K562 (cell line): ENCODE measurements around the gene C2. TPM values are rescaled to one million over a fixed set of nuclear protein-coding genes. Genes with fewer than 3 reads are reported as not detected.
A peak's percentile ranks its signal among the peaks of the same experiment; 100 is the strongest.

Experiments
- ADNP ChIP-seq: fragments of 200-800 bp; sonication (Bioruptor generic); IDR thresholded peaks from 2 replicates; pipeline ENCODE4 v1.6.1; 2016; ENCODE audit warnings: missing genetic modification characterization, missing compliant biosample characterization
- CEBPG ChIP-seq, 3 experiments: fragments of 200-800 bp in 1 of 3; sonication (Bioruptor generic) in 1 of 3; sonication (generic) in 1 of 3; formaldehyde crosslinking in 1 of 3; IDR thresholded peaks in 2 of 3; conservative IDR thresholded peaks in 1 of 3; 2 replicates each; pipeline versions ENCODE4 v1.6.1 to v1.8.0; 2016 to 2022; ENCODE audit warnings: missing compliant biosample characterization in 2 of 3, missing genetic modification characterization in 2 of 3, mild to moderate bottlenecking in 1 of 3, missing genetic modification reagents in 1 of 3
- EP300 ChIP-seq: IDR thresholded peaks from 2 replicates; pipeline ENCODE4 v1.6.1; 2012; ENCODE audit warnings: low read length, improper control_type of control experiment
- EP400 ChIP-seq: fragments of 450-650 bp; IDR thresholded peaks from 2 replicates; pipeline ENCODE4 v1.6.1; 2017; ENCODE audit warnings: antibody characterized with exemption, mild to moderate bottlenecking, moderate library complexity
- FOXK1 ChIP-seq: sonication (generic); formaldehyde crosslinking; IDR thresholded peaks from 2 replicates; pipeline ENCODE4 v1.8.0; 2022; ENCODE audit warnings: missing genetic modification reagents, mild to moderate bottlenecking, borderline replicate concordance
- HEY1 ChIP-seq: fragments of 250-450 bp; sonication (Bioruptor Pico); IDR thresholded peaks from 2 replicates; pipeline ENCODE4 v1.5.0; 2020; ENCODE audit warnings: mild to moderate bottlenecking, moderate library complexity, borderline replicate concordance
- ILF3 ChIP-seq: fragments of 450-650 bp; IDR thresholded peaks from 2 replicates; pipeline ENCODE4 v1.6.1; 2018; ENCODE audit warnings: antibody characterized with exemption, mild to moderate bottlenecking, moderate library complexity, borderline replicate concordance
- KLF1 ChIP-seq: fragments of 450-650 bp; IDR thresholded peaks from 2 replicates; pipeline ENCODE4 v1.6.1; 2016; ENCODE audit warnings: missing genetic modification characterization, missing compliant biosample characterization
- L3MBTL2 ChIP-seq: fragments of 450-650 bp; IDR thresholded peaks from 2 replicates; pipeline ENCODE4 v1.6.1; 2016; ENCODE audit warnings: mild to moderate bottlenecking, moderate library complexity
- MCM5 ChIP-seq: fragments of 450-650 bp; IDR thresholded peaks from 2 replicates; pipeline ENCODE4 v1.6.1; 2016; ENCODE audit warnings: low read depth
- MXD1 ChIP-seq: fragments of 250-450 bp; sonication (Bioruptor Pico); IDR thresholded peaks from 2 replicates; pipeline ENCODE4 v1.8.0; 2021; ENCODE audit warnings: borderline replicate concordance, mild to moderate bottlenecking, moderate library complexity; ENCODE audit not compliant: poor library complexity, severe bottlenecking
- SMAD1 ChIP-seq: fragments of 150-350 bp; IDR thresholded peaks from 2 replicates; pipeline ENCODE4 v1.6.1; 2014; ENCODE audit warnings: low read length, low read depth; ENCODE audit not compliant: partially characterized antibody
- SMAD3 ChIP-seq: fragments of 450-650 bp; formaldehyde crosslinking; conservative IDR thresholded peaks from 2 replicates; pipeline ENCODE4 v1.4.0; 2020; ENCODE audit warnings: mild to moderate bottlenecking
- SP1 ChIP-seq: sonication (generic); formaldehyde crosslinking; IDR thresholded peaks from 2 replicates; pipeline ENCODE4 v1.8.1; 2022; ENCODE audit warnings: mild to moderate bottlenecking, missing genetic modification reagents
- TAF15 ChIP-seq: fragments of 200-400 bp; formaldehyde crosslinking; IDR thresholded peaks from 2 replicates; pipeline ENCODE4 v1.6.1; 2017; ENCODE audit warnings: mild to moderate bottlenecking, low read depth, low read length, moderate library complexity
- TCFL5 ChIP-seq: fragments of 250-450 bp; sonication (Bioruptor Pico); conservative IDR thresholded peaks from 2 replicates; pipeline ENCODE4 v1.6.1; 2021; ENCODE audit warnings: mild to moderate bottlenecking, moderate library complexity, matching md5 sums
- TRIM24 ChIP-seq, 2 experiments: fragments of 450-650 bp; IDR thresholded peaks; 2 replicates each; pipeline ENCODE4 v1.6.1; 2016
- VEZF1 ChIP-seq: fragments of 200-800 bp; sonication (Bioruptor generic); IDR thresholded peaks from 2 replicates; pipeline ENCODE4 v1.6.1; 2017; ENCODE audit warnings: missing genetic modification characterization, missing compliant biosample characterization
- ZBTB12 ChIP-seq: fragments of 250-450 bp; sonication (Bioruptor Pico); IDR thresholded peaks from 2 replicates; pipeline ENCODE4 v1.4.0; 2020
- ZFP36 ChIP-seq: fragments of 150-350 bp; IDR thresholded peaks from 2 replicates; pipeline ENCODE4 v1.6.1; 2018; ENCODE audit warnings: low read length, low read depth; ENCODE audit not compliant: partially characterized antibody
- ZFX ChIP-seq: sonication (generic); formaldehyde crosslinking; IDR thresholded peaks from 2 replicates; pipeline ENCODE4 v1.8.0; 2022; ENCODE audit warnings: mild to moderate bottlenecking, missing genetic modification reagents, moderate library complexity
- ZKSCAN3 ChIP-seq: fragments of 250-450 bp; sonication (Bioruptor Pico); IDR thresholded peaks from 2 replicates; pipeline ENCODE4 v1.4.0; 2020
- ZNF395 ChIP-seq: fragments of 200-800 bp; sonication (Bioruptor generic); IDR thresholded peaks from 2 replicates; pipeline ENCODE4 v1.6.1; 2017; ENCODE audit warnings: missing genetic modification characterization, missing compliant biosample characterization
- ZNF583 ChIP-seq: fragments of 250-450 bp; sonication (Bioruptor Pico); IDR thresholded peaks from 2 replicates; pipeline ENCODE4 v1.4.0; 2020
- ZNF707 ChIP-seq: fragments of 250-450 bp; sonication (Bioruptor Pico); conservative IDR thresholded peaks from 2 replicates; pipeline ENCODE4 v1.8.0; 2022; ENCODE audit warnings: inconsistent platforms, mild to moderate bottlenecking, moderate library complexity
- ZNF76 ChIP-seq: fragments of 250-450 bp; sonication (Bioruptor Pico); IDR thresholded peaks from 2 replicates; pipeline ENCODE4 v1.4.0; 2020; ENCODE audit warnings: mild to moderate bottlenecking, moderate library complexity, borderline replicate concordance
- ZNF778 ChIP-seq: fragments of 450-650 bp; formaldehyde crosslinking; IDR thresholded peaks from 2 replicates; pipeline ENCODE4 v1.4.0; 2020; ENCODE audit warnings: mild to moderate bottlenecking, moderate library complexity
- polyA plus RNA-seq, 8 experiments: library from polyadenylated mRNA; depleted of rRNA in 4 of 8; stranded (reverse) in 5 of 8; unstranded in 3 of 8; fragments of >200 nt; fragmentation: Nextera tagmentation in 2 of 8; fragmentation: Illumina TruSeq in 1 of 8; extraction: Ambion mirVana in 2 of 8; extraction: Trizol in 1 of 8; gene quantifications; 2 replicates each; pipeline versions ENCODE4 v1.2.1 to v1.2.3, GENCODE V29; 2011 to 2014; ENCODE audit warnings: inconsistent platforms in 1 of 8, missing spikeins in 1 of 8
- total RNA-seq, 7 experiments: library from RNA; depleted of rRNA in 6 of 7; stranded (reverse); fragments of >200 nt in 6 of 7; fragmentation: Illumina TruSeq in 2 of 7; extraction: Trizol in 2 of 7; gene quantifications; 2 replicates each; pipeline versions ENCODE4 v1.2.1 to v1.2.3, GENCODE V29; 2011 to 2021; ENCODE audit warnings: low replicate concordance in 1 of 7

C2 gene
- total and polyA plus RNA-seq, 9 of the 15 experiments (the other 6 are each of a cell fraction or from before 2014, with no cell fraction given): 0.05 to 1.1 (median 0.39) TPM; not detected in 1

GRCh38 chr6:31901415-31901952, 26.0 kb upstream of the C2 start (continued):
- TF ChIP-seq ZKSCAN3 (no peak), ILF3 (peak; percentile 68; the same call in 1 of the 2 replicates), ZNF707 (CRISPR knock-in tag) (no peak), TCFL5 (CRISPR knock-in tag) (no peak), CEBPG (CRISPR knock-in tag; IDR thresholded peaks at IDR 0.05) (no peak), CEBPG (tag; conservative IDR thresholded peaks at IDR 0.05 in 1 of 2, IDR thresholded peaks at IDR 0.05 in 1 of 2) (no peak), ZBTB12 (CRISPR knock-in tag) (no peak), EP400 (no peak), SP1 (CRISPR knock-in tag) (no peak), ZNF395 (CRISPR knock-in tag) (peak; percentile 89; the same call in 1 of the 2 replicates), TAF15 (no peak), ZFX (CRISPR knock-in tag) (no peak; the same call in 1 of the 2 replicates), KLF1 (tag) (no peak), ZNF583 (CRISPR knock-in tag) (no peak), VEZF1 (CRISPR knock-in tag) (no peak), L3MBTL2 (no peak), EP300 (no peak), MXD1 (CRISPR knock-in tag) (no peak), HEY1 (CRISPR knock-in tag) (no peak), ZNF76 (no peak), MCM5 (no peak), FOXK1 (no peak), TRIM24 (IDR thresholded peaks at IDR 0.05) (no peak), ZNF778 (CRISPR knock-in tag) (no peak), SMAD1 (no peak), ADNP (no peak), ZFP36 (no peak), SMAD3 (no peak)
